WERI-Rb-1 (cell line): ENCODE measurements around the gene PRKAG2.

Experiments
- DNase-seq: peaks from one replicate; pipeline ENCODE4 v3.0.0-alpha.2; 2020
- H3K27ac ChIP-seq: fragments of 250-450 bp; sonication (Bioruptor Pico); 2 replicates; pipeline ENCODE4 v1.5.1; 2020; ENCODE audit warnings: mild to moderate bottlenecking, moderate library complexity
- H3K27me3 ChIP-seq: fragments of 250-450 bp; sonication (Bioruptor Pico); 2 replicates; pipeline ENCODE4 v1.5.1; 2021; ENCODE audit warnings: mild to moderate bottlenecking, low read depth, moderate library complexity; ENCODE audit not compliant: insufficient read depth, severe bottlenecking
- H3K36me3 ChIP-seq: fragments of 250-450 bp; sonication (Bioruptor Pico); 2 replicates; pipeline ENCODE4 v1.5.1; 2020; ENCODE audit warnings: mild to moderate bottlenecking, moderate library complexity
- H3K4me3 ChIP-seq: 2 replicates; pipeline ENCODE4 v1.5.1; 2011; ENCODE audit warnings: low read depth, mild to moderate bottlenecking, control low read depth, low read length
- H3K9me3 ChIP-seq: fragments of 250-450 bp; sonication (Bioruptor Pico); 2 replicates; pipeline ENCODE4 v1.5.1; 2021; ENCODE audit warnings: mild to moderate bottlenecking, moderate library complexity; ENCODE audit not compliant: severe bottlenecking
- TF ChIP-seq, protein P1 (sequence below): IDR thresholded peaks from 2 replicates; pipeline ENCODE4 v1.5.1; 2011; ENCODE audit warnings: low read depth, mild to moderate bottlenecking, control low read depth, inconsistent platforms, low read length

PRKAG2 gene

DNA sequence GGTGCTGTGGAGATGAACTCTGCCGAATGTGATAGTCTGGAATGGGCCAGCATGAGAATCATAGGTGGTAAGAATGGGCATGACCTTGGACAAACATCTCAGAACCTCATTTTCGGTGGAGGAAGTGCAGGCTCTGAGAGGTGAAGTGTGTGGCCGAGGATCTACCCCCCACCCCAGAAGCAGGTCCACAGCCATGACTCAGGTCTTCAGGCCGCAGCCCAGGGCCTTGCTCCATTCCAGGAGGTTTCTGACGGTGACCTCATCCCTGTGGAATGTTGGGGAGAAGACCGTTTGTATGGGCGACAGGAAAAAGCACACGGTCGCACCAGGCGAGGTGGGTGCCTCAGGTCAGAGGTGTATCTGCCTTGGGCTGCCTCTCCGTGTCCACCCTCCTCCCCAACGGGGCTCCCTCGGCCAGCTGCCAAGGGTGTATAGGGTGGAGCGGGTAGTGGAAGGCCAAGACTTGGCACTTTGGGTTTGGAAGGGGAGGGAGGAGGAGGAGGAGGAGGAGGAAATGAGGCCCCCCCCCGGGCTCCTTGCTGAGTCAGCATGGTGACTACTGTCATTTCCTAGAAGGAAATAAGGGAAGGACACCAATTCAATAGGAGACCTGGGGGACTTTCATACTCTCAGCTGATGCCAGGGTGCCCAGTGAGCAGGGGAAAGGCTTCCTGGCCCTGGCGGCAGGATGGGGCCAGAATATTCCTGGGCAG, 189.2 kb downstream of the PRKAG2 start:
- Histone ChIP-seq H3K4me3 (no peak overlapping the region), H3K36me3 (no peaks in the 10 kb centered on the region), H3K27ac (no peak overlapping the region)

DNA sequence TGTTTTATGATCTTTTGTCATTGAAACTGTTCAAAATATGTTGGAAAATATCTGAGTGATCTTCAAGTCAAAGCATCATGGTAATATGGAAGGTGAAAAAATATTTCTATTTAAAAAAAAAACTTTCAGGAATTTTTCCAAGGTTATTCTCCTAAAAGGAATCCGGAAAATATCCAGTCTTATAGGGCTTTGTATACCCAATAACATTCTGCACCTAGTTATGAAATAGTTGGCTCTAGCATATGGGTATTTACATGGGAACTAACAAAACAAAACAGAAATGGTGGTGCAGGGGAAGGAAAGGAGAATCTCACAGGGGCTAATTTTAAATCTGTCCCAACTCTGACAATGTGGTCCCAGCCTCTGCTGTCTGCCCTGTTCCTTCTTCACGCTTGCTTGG, 190.1 kb downstream of the PRKAG2 start:
- H3K9me3 ChIP-seq = no peaks in the 10 kb centered on the region
- DNase-seq = no peak
- H3K36me3 ChIP-seq = no peaks in the 10 kb centered on the region
- TF ChIP-seq, protein P1, sequence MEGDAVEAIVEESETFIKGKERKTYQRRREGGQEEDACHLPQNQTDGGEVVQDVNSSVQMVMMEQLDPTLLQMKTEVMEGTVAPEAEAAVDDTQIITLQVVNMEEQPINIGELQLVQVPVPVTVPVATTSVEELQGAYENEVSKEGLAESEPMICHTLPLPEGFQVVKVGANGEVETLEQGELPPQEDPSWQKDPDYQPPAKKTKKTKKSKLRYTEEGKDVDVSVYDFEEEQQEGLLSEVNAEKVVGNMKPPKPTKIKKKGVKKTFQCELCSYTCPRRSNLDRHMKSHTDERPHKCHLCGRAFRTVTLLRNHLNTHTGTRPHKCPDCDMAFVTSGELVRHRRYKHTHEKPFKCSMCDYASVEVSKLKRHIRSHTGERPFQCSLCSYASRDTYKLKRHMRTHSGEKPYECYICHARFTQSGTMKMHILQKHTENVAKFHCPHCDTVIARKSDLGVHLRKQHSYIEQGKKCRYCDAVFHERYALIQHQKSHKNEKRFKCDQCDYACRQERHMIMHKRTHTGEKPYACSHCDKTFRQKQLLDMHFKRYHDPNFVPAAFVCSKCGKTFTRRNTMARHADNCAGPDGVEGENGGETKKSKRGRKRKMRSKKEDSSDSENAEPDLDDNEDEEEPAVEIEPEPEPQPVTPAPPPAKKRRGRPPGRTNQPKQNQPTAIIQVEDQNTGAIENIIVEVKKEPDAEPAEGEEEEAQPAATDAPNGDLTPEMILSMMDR = no peak
- no peak overlapping the region for H3K4me3 ChIP-seq
- no peak overlapping the region for H3K27ac ChIP-seq
- no peaks in the 10 kb centered on the region for H3K27me3 ChIP-seq

More for the DNA sequence above, 189.2 kb downstream of the PRKAG2 start:
- no peak for DNase-seq
- Histone ChIP-seq H3K9me3 (no peaks in the 10 kb centered on the region), H3K27me3 (no peaks in the 10 kb centered on the region)
- TF ChIP-seq, protein P1 = no peak

DNA sequence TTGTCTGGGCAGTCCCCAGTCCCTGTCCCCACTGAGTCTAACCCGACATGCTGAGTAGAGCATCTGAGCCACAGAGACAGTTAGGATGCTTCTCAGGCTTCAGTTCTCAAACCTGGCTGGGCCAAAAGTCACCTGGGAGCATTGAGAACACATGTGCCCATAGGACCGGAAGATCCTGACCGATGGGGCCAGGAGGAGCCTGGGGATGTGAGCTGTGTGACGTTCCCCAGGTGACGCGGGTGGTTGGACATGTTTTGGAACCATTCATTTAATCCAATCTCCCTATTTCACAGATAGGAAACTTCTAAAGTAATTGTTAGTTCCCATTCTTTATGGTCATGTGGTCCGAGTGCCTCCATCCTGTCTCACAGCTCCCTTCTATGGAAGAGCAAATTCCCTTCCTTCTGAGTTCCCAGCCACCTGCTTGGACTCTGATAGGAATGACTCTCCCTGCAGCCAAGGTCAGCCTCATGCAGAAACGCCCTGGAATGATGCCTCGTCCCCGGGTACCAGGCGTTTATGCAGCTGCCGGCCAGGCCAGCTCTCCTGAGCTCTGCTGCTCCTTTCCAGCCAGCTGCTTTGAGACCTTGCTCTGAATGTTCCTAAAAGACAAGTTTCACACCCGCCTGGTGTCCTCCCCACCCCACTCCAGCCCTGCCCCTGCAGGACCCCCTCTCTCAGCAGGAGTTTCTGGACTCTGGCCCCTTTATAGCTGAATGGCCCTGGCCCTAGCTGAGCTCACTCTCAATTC, 190.7 kb downstream of the PRKAG2 start:
- Histone ChIP-seq H3K27ac (no peak overlapping the region), H3K27me3 (no peaks in the 10 kb centered on the region), H3K4me3 (no peak overlapping the region), H3K9me3 (no peaks in the 10 kb centered on the region), H3K36me3 (no peaks in the 10 kb centered on the region)
- TF ChIP-seq, protein P1 = no peak
- DNase-seq = no peak

DNA sequence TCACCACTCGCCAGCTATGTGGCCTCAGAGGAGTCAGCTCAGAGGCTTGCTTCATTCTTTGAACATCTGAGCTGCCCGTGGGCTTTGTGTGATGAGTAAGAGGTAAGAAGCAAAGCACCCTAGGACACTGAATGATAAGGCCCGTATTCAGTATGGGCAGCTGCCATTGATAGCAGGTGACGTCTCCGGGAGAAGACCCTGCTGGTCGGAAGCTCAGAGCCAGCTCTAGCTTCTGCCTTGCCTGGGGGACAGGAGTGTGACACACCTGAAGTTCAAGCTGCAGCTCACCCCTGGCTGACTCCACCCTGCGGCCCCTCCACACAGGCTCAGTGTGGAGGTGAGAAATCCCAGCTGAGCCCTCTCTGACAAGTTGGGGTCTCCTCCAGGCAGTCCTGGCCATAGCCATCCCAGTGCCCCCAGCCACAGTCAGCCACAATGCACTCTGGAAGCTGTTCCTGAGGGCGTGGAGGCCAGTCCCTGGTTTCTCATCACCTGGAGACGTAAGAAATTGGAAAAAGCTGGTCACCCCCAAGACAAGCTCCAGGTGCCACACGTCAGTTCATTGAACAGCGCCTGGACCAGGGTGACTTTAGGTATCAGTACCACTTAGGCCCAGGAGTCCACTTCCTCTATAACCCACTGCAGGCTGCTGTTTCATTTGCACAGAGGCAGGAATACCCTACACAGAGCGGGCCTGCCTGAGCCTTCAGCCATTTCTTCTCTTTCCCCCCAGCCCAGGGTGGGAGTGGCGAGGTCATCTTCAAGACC, 192.3 kb downstream of the PRKAG2 start:
- no peak for DNase-seq
- H3K27ac ChIP-seq = no peak overlapping the region
- TF ChIP-seq, protein P1 = no peak

DNA sequence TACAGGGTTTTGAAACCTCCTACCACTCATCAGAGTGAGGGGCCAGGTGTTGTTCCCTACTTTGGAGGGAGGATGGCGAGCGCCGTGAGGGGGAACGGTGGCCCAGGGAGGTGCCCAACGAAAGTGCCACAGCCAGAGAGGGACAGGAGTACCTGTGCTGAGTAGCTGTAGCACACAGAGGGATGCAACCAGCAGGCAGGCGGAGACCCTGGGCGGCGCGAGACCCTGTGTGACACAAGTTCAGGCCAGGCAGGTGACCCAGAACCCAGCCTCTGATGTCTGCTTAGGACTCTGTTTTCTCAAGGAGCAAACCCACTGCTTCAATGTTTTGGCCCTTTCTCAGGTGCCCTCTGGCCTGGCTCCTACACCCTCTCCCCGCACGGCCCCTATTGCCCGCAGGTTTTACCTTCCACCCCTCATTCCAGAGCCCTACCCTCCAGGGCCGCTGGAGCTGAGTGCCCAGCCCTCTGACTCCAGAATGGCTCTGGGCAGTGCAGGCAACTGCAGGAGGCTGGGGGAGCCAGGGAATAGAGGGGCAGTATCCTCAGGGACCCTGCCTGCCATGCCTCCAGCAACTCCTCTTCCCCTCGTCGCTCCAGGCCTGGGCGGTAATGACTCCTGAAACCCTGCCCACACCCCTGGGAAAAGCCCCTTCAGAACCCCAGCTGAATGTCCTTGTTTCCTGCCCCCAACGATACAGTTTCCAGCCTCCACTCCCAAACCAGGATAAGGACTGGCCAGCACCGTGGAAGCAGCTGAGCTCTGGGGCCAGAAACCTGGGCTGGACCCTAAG, 193.1 kb downstream of the PRKAG2 start:
- TF ChIP-seq, protein P1 = no peak
- Histone ChIP-seq H3K4me3 (no peak overlapping the region), H3K27me3 (no peaks in the 10 kb centered on the region), H3K9me3 (no peaks in the 10 kb centered on the region), H3K36me3 (no peaks in the 10 kb centered on the region), H3K27ac (no peak overlapping the region)
- DNase-seq = no peak

More for the DNA sequence above, 192.3 kb downstream of the PRKAG2 start:
- Histone ChIP-seq H3K27me3 (no peaks in the 10 kb centered on the region), H3K4me3 (no peak overlapping the region), H3K9me3 (no peaks in the 10 kb centered on the region), H3K36me3 (no peaks in the 10 kb centered on the region)
